HCT116 (cell line): ENCODE measurements around the gene VSX2.

ENCODE experiments used
- EGR1 ChIP-seq: IDR thresholded peaks from 2 replicates; pipeline ENCODE4 v1.6.1; 2012; ENCODE audit warnings: low read depth
- ELF1 ChIP-seq: IDR thresholded peaks from 2 replicates; pipeline ENCODE4 v1.6.1; 2012; ENCODE audit warnings: low read depth, borderline replicate concordance
- EZH2 ChIP-seq: fragments of 200-600 bp; sonication (generic); IDR thresholded peaks from 2 replicates; pipeline ENCODE4 v1.6.1; 2017; ENCODE audit warnings: antibody characterized with exemption, mixed run types
- POLR2A ChIP-seq: IDR thresholded peaks from 2 replicates; pipeline ENCODE4 v1.7.0; 2011; ENCODE audit warnings: borderline replicate concordance; ENCODE audit not compliant: insufficient read depth, insufficient read length; ENCODE audit errors: extremely low read depth
- POLR2AphosphoS5 ChIP-seq: IDR thresholded peaks from 2 replicates; pipeline ENCODE4 v1.6.1; 2011; ENCODE audit warnings: mild to moderate bottlenecking, low read depth, low read length, moderate library complexity
- RAD21 ChIP-seq: IDR thresholded peaks from 2 replicates; pipeline ENCODE4 v1.6.1; 2012; ENCODE audit warnings: low read depth, mild to moderate bottlenecking
- SRF ChIP-seq: IDR thresholded peaks from 2 replicates; pipeline ENCODE4 v1.6.1; 2012; ENCODE audit warnings: low read depth
- ZNF274 ChIP-seq: fragments of 200-500 bp; sonication (Bioruptor generic); IDR thresholded peaks from 2 replicates; pipeline ENCODE4 v1.6.1; 2014; ENCODE audit warnings: mild to moderate bottlenecking, low read depth, low read length, inconsistent platforms
- TF ChIP-seq, protein P1 (sequence below), 3 experiments: fragments of 200-600 bp in 1 of 3; sonication (generic) in 1 of 3; IDR thresholded peaks in 2 of 3; conservative IDR thresholded peaks in 1 of 3; 2 replicates each; pipeline ENCODE4 v1.5.1; 2012 to 2017; ENCODE audit warnings: low read depth in 2 of 3, low read length in 2 of 3, antibody characterized with exemption in 1 of 3, borderline replicate concordance in 1 of 3, control low read depth in 1 of 3, mild to moderate bottlenecking in 1 of 3, mixed read lengths in 1 of 3, mixed run types in 1 of 3, moderate library complexity in 1 of 3; ENCODE audit not compliant: insufficient read depth in 1 of 3
- TF ChIP-seq, protein P2 (sequence below): IDR thresholded peaks from 2 replicates; pipeline ENCODE4 v1.6.1; 2011; ENCODE audit warnings: mild to moderate bottlenecking, low read length, moderate library complexity; ENCODE audit not compliant: insufficient replicate concordance; ENCODE audit errors: extremely low read depth
- TF ChIP-seq, protein P3 (sequence below): IDR thresholded peaks from 2 replicates; pipeline ENCODE4 v1.6.1; 2012; ENCODE audit warnings: low read depth
- TF ChIP-seq, protein P4 (sequence below): IDR thresholded peaks from 2 replicates; pipeline ENCODE4 v1.6.1; 2012

DNA sequence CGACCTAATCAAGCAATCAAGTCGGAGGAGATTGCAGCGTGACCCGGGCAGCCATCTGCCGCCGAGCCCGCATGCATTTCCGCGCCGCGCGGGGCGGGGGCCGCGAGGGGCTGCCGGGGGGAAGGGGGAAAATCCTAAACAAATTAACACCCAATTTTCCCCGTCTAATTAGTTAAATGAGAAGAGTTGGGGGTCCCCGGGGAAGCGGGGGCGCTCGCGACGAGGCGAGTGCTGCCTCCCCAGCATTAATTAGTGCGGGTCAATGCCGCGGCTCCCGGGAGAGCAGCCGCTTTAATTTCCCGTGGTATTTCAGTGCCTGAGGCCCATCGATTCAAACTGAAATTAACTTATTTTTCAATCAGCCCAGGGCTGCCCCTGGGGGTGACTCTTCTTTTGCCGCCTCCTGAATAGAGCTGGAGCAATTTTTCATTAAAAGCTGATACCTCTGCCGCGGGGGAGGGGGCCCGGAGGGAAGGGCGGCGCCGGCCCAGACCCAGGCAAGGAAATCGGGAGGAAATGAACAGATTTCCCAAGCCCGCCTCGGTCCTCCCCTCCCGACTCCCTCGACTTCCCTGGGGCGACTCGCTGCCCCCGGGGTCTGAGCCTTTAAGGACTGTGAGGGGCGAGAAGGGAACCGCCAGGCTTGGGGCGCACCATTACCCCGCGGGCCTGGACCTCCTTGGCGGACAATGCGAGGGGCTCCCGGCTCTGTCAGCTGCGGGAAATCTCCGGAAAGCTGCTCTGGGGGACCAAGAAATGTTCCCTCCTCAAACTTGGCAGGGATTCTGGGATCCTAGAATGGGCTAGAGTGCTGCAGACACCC, 18.9 kb downstream of the VSX2 start:
- no peak for TF ChIP-seq ELF1
- TF ChIP-seq EGR1, result no peak
- no peak for TF ChIP-seq POLR2A
- TF ChIP-seq, protein P1, sequence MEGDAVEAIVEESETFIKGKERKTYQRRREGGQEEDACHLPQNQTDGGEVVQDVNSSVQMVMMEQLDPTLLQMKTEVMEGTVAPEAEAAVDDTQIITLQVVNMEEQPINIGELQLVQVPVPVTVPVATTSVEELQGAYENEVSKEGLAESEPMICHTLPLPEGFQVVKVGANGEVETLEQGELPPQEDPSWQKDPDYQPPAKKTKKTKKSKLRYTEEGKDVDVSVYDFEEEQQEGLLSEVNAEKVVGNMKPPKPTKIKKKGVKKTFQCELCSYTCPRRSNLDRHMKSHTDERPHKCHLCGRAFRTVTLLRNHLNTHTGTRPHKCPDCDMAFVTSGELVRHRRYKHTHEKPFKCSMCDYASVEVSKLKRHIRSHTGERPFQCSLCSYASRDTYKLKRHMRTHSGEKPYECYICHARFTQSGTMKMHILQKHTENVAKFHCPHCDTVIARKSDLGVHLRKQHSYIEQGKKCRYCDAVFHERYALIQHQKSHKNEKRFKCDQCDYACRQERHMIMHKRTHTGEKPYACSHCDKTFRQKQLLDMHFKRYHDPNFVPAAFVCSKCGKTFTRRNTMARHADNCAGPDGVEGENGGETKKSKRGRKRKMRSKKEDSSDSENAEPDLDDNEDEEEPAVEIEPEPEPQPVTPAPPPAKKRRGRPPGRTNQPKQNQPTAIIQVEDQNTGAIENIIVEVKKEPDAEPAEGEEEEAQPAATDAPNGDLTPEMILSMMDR (IDR thresholded peaks at IDR 0.05 in 2 of 3, conservative IDR thresholded peaks at IDR 0.05 in 1 of 3; ENCODE audit: borderline replicate concordance in 1 of 3, insufficient read depth in 1 of 3, low read depth in 2 of 3, low read length in 2 of 3), result no peak
- TF ChIP-seq ZNF274, result no peak
- no peak for TF ChIP-seq EZH2
- TF ChIP-seq, protein P2, sequence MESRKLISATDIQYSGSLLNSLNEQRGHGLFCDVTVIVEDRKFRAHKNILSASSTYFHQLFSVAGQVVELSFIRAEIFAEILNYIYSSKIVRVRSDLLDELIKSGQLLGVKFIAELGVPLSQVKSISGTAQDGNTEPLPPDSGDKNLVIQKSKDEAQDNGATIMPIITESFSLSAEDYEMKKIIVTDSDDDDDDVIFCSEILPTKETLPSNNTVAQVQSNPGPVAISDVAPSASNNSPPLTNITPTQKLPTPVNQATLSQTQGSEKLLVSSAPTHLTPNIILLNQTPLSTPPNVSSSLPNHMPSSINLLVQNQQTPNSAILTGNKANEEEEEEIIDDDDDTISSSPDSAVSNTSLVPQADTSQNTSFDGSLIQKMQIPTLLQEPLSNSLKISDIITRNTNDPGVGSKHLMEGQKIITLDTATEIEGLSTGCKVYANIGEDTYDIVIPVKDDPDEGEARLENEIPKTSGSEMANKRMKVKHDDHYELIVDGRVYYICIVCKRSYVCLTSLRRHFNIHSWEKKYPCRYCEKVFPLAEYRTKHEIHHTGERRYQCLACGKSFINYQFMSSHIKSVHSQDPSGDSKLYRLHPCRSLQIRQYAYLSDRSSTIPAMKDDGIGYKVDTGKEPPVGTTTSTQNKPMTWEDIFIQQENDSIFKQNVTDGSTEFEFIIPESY, result no peak
- TF ChIP-seq, protein P3, sequence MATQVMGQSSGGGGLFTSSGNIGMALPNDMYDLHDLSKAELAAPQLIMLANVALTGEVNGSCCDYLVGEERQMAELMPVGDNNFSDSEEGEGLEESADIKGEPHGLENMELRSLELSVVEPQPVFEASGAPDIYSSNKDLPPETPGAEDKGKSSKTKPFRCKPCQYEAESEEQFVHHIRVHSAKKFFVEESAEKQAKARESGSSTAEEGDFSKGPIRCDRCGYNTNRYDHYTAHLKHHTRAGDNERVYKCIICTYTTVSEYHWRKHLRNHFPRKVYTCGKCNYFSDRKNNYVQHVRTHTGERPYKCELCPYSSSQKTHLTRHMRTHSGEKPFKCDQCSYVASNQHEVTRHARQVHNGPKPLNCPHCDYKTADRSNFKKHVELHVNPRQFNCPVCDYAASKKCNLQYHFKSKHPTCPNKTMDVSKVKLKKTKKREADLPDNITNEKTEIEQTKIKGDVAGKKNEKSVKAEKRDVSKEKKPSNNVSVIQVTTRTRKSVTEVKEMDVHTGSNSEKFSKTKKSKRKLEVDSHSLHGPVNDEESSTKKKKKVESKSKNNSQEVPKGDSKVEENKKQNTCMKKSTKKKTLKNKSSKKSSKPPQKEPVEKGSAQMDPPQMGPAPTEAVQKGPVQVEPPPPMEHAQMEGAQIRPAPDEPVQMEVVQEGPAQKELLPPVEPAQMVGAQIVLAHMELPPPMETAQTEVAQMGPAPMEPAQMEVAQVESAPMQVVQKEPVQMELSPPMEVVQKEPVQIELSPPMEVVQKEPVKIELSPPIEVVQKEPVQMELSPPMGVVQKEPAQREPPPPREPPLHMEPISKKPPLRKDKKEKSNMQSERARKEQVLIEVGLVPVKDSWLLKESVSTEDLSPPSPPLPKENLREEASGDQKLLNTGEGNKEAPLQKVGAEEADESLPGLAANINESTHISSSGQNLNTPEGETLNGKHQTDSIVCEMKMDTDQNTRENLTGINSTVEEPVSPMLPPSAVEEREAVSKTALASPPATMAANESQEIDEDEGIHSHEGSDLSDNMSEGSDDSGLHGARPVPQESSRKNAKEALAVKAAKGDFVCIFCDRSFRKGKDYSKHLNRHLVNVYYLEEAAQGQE, result no peak
- no peak for TF ChIP-seq RAD21
- TF ChIP-seq POLR2AphosphoS5, result no peak
- no peak for TF ChIP-seq SRF
- TF ChIP-seq, protein P4, sequence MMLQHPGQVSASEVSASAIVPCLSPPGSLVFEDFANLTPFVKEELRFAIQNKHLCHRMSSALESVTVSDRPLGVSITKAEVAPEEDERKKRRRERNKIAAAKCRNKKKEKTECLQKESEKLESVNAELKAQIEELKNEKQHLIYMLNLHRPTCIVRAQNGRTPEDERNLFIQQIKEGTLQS, result no peak
